Measurements from ENCODE around the gene SIRPB1. TPM values are rescaled to one million over a fixed set of nuclear protein-coding genes. Genes with fewer than 3 reads are reported as not detected.

SIRPB1 gene
- total RNA-seq, 4 donors from 2014 or later = 1.4 to 5.1 (median 1.9) TPM

- no peak for TF ChIP-seq POLR2A (IDR thresholded peaks at IDR 0.05)
- no peak for TF ChIP-seq EP300 (IDR thresholded peaks at IDR 0.05)
- TF ChIP-seq, protein P1, sequence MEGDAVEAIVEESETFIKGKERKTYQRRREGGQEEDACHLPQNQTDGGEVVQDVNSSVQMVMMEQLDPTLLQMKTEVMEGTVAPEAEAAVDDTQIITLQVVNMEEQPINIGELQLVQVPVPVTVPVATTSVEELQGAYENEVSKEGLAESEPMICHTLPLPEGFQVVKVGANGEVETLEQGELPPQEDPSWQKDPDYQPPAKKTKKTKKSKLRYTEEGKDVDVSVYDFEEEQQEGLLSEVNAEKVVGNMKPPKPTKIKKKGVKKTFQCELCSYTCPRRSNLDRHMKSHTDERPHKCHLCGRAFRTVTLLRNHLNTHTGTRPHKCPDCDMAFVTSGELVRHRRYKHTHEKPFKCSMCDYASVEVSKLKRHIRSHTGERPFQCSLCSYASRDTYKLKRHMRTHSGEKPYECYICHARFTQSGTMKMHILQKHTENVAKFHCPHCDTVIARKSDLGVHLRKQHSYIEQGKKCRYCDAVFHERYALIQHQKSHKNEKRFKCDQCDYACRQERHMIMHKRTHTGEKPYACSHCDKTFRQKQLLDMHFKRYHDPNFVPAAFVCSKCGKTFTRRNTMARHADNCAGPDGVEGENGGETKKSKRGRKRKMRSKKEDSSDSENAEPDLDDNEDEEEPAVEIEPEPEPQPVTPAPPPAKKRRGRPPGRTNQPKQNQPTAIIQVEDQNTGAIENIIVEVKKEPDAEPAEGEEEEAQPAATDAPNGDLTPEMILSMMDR (IDR thresholded peaks at IDR 0.05) = no peak
- H3K9me3 ChIP-seq = no peaks in the 10 kb centered on the region
- no peak for DNase-seq (ENCODE audit: low spot score in 2 of 2)
- no peak overlapping the region for H3K4me3 ChIP-seq
- H3K36me3 ChIP-seq = no peaks in the 10 kb centered on the region
- H3K4me1 ChIP-seq = no peaks in the 10 kb centered on the region
- no peaks in the 10 kb centered on the region for H3K27me3 ChIP-seq
- H3K27ac ChIP-seq = no peak overlapping the region
- WGBS, 2 donors = 70 to 71% methylated on average over 3 of the region's 3 CpGs
These were observed 6.9 kb upstream of the SIRPB1 start for GRCh38 chr20:1626528-1627199.

- Histone ChIP-seq H3K9me3 (no peaks in the 10 kb centered on the region), H3K27ac (no peak overlapping the region), H3K36me3 (no peaks in the 10 kb centered on the region), H3K27me3 (no peaks in the 10 kb centered on the region), H3K4me1 (peaks cover 0 to 3% (median 0%) of the 10 kb centered on the region in 4 donors), H3K4me3 (no peak overlapping the region)
- TF ChIP-seq, protein P1 (IDR thresholded peaks at IDR 0.05) = no peak
- TF ChIP-seq POLR2A (IDR thresholded peaks at IDR 0.05) = no peak
- no peak for TF ChIP-seq EP300 (IDR thresholded peaks at IDR 0.05)
- 61 to 74% methylated on average over 2 of the region's 2 CpGs for WGBS, 2 donors
- no peak for DNase-seq (ENCODE audit: low spot score in 2 of 2)
These were observed 5.4 kb upstream of the SIRPB1 start for GRCh38 chr20:1625083-1625690.

- Histone ChIP-seq H3K36me3 (no peaks in the 10 kb centered on the region), H3K9me3 (peaks cover 0 to 6% (median 0%) of the 10 kb centered on the region in 4 donors), H3K27ac (no peak overlapping the region), H3K4me1 (peaks cover 0 to 3% (median 0%) of the 10 kb centered on the region in 4 donors), H3K4me3 (no peak overlapping the region), H3K27me3 (no peaks in the 10 kb centered on the region)
- TF ChIP-seq, protein P1 (IDR thresholded peaks at IDR 0.05) = no peak
- no peak for TF ChIP-seq EP300 (IDR thresholded peaks at IDR 0.05)
- no peak for TF ChIP-seq POLR2A (IDR thresholded peaks at IDR 0.05)
- WGBS, 2 donors = 84 to 86% methylated on average over 14 of the region's 14 CpGs
- DNase-seq (ENCODE audit: low spot score in 2 of 2) = no peak
These were observed 3.8 kb upstream of the SIRPB1 start for GRCh38 chr20:1623501-1624205.

DNA sequence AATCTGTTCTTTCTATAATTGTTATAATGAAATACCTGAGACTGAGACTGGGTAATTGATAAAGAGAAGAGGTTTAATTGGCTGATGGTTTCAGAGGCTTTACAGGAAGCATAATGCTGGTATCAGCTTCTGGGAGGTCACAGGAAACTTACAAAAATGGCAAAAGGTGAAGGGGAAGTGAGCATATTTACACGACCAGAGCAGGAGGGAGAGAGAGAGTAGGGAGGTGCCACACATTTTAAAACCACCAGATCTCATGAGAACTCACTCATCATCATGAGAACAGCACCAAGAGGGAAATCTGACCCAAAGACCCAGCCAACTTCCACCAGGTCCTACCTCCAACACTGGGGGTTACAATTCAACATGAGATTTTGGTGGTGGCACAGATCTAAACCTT, 2.6 kb upstream of the SIRPB1 start:
- H3K27me3 ChIP-seq = no peaks in the 10 kb centered on the region
- H3K27ac ChIP-seq = no peak overlapping the region
- WGBS, 2 donors = 15 to 29% methylated on average over 1 of the region's 1 CpG
- H3K36me3 ChIP-seq = no peaks in the 10 kb centered on the region
- no peak for DNase-seq (ENCODE audit: low spot score in 2 of 2)
- peaks cover 0 to 3% (median 0%) of the 10 kb centered on the region in 4 donors for H3K4me1 ChIP-seq
- H3K9me3 ChIP-seq = peaks cover 0 to 7% (median 0%) of the 10 kb centered on the region in 4 donors
- TF ChIP-seq EP300 (IDR thresholded peaks at IDR 0.05) (no peak), POLR2A (IDR thresholded peaks at IDR 0.05) (no peak)
- TF ChIP-seq, protein P1 (IDR thresholded peaks at IDR 0.05) = no peak
- H3K4me3 ChIP-seq = no peak overlapping the region

DNA sequence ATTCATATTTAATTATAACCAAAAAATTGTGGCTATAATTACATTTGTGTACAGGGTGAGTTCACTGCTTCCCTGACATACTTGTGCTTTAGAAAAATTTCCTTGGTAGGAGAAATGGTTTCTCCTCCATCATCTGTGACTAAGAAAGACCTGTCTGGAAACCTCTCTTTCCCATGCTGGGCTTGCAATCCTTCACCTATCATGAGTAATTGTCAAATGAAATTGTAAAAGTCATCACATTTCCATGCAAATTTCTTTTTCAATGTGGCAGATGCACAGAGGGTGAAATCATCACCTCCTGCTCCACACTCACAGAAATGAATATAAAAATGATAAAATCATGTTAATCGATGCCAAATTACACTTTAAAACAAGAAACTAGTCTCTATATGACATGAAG, 1.5 kb upstream of the SIRPB1 start:
- no peak for DNase-seq (ENCODE audit: low spot score in 2 of 2)
- Histone ChIP-seq H3K27me3 (no peaks in the 10 kb centered on the region), H3K9me3 (peaks cover 0 to 7% (median 0%) of the 10 kb centered on the region in 4 donors), H3K27ac (no peak overlapping the region), H3K36me3 (no peaks in the 10 kb centered on the region), H3K4me1 (peaks cover 0 to 3% (median 0%) of the 10 kb centered on the region in 4 donors), H3K4me3 (no peak overlapping the region)
- TF ChIP-seq POLR2A (IDR thresholded peaks at IDR 0.05) = no peak
- no peak for TF ChIP-seq EP300 (IDR thresholded peaks at IDR 0.05)
- TF ChIP-seq, protein P1 (IDR thresholded peaks at IDR 0.05) = no peak
- 86 to 87% methylated on average over 1 of the region's 1 CpG for WGBS, 2 donors
